Measurements from ENCODE around the gene PDE8B. TPM values are rescaled to one million over a fixed set of nuclear protein-coding genes. Genes with fewer than 3 reads are reported as not detected.
"Not testable (repeated sequence)": the region's sequence is repeated elsewhere in the genome, so short reads cannot be mapped to it uniquely, and the experiment has no call there.

The PDE8B gene
- total and polyA plus RNA-seq, 11 donors = 1.1 to 9.3 (median 3.4) TPM

GRCh38 chr5:77379558-77380061 lies 169.1 kb downstream of the PDE8B start:
- H3K4me1 ChIP-seq = no peaks in the 10 kb centered on the region
- H3K36me3 ChIP-seq = no peaks in the 10 kb centered on the region
- ATAC-seq (no peak), DNase-seq (no peak)
- TF ChIP-seq CTCF (IDR thresholded peaks at IDR 0.05) (no peak), POLR2A (IDR thresholded peaks at IDR 0.05) (no peak)
- H3K4me3 ChIP-seq = no peak overlapping the region
- intact Hi-C loops (cut with DNase I) = no loop called here
- H3K9me3 ChIP-seq = no peaks in the 10 kb centered on the region
- WGBS, 4 donors = 67 to 75% (median 71%) methylated on average over 6 of the region's 6 CpGs
- no peaks in the 10 kb centered on the region for H3K27me3 ChIP-seq
- no peak overlapping the region for H3K27ac ChIP-seq

GRCh38 chr5:77380636-77381035 lies 170.2 kb downstream of the PDE8B start:
- TF ChIP-seq POLR2A (IDR thresholded peaks at IDR 0.05) = no peak
- TF ChIP-seq CTCF (IDR thresholded peaks at IDR 0.05) = no peak
- Histone ChIP-seq H3K27ac (no peak overlapping the region), H3K4me3 (no peak overlapping the region), H3K9me3 (no peaks in the 10 kb centered on the region), H3K4me1 (no peaks in the 10 kb centered on the region), H3K36me3 (no peaks in the 10 kb centered on the region), H3K27me3 (no peaks in the 10 kb centered on the region)
- WGBS, 4 donors = 62 to 76% (median 68%) methylated on average over 4 of the region's 4 CpGs
- DNase-seq (no peak), ATAC-seq (no peak)
- intact Hi-C loops (cut with DNase I) = no loop called here

- H3K27ac ChIP-seq; H3K4me3 ChIP-seq; intact Hi-C loops (cut with DNase I); DNase-seq; H3K9me3 ChIP-seq; H3K4me1 ChIP-seq; H3K27me3 ChIP-seq; H3K36me3 ChIP-seq; ATAC-seq: not testable (repeated sequence)
- WGBS, 4 donors = 86 to 93% (median 89%) methylated on average over 2 of the region's 2 CpGs
Observed at GRCh38 chr5:77383336-77383735, 172.9 kb downstream of the PDE8B start.

GRCh38 chr5:77386340-77386739 lies 175.9 kb downstream of the PDE8B start:
- ATAC-seq; H3K36me3 ChIP-seq; H3K27ac ChIP-seq; H3K9me3 ChIP-seq; H3K4me3 ChIP-seq; H3K4me1 ChIP-seq; intact Hi-C loops (cut with DNase I); H3K27me3 ChIP-seq; DNase-seq: not testable (repeated sequence)
- 86 to 100% (median 98%) methylated on average over 1 of the region's 1 CpG for WGBS, 4 donors

- WGBS, 4 donors = 87 to 95% (median 92%) methylated on average over 2 of the region's 2 CpGs
Observed at GRCh38 chr5:77389746-77390145, 179.3 kb downstream of the PDE8B start.

More at GRCh38 chr5:77389746-77390145, 179.3 kb downstream of the PDE8B start:
- no peak for ATAC-seq
- H3K36me3 ChIP-seq = no peaks in the 10 kb centered on the region
- TF ChIP-seq POLR2A (IDR thresholded peaks at IDR 0.05) = no peak
- no peak for TF ChIP-seq CTCF (IDR thresholded peaks at IDR 0.05)
- no peak overlapping the region for H3K4me3 ChIP-seq
- peaks cover 0 to 5% (median 0%) of the 10 kb centered on the region in 12 donors for H3K4me1 ChIP-seq
- H3K27me3 ChIP-seq = no peaks in the 10 kb centered on the region
- no peak for DNase-seq
- no peaks in the 10 kb centered on the region for H3K9me3 ChIP-seq
- intact Hi-C loops (cut with DNase I) = no loop called here
- no peak overlapping the region for H3K27ac ChIP-seq
